NCI-H446 treated with DMSO at 0.1 percent for 48 hours (cell line): Measurements from ENCODE around the gene NDUFA12.

ENCODE experiments used
- DNase-seq: peaks from one replicate; lab custom pipeline; 2025; lab: John Stamatoyannopoulos, UW

NDUFA12 gene

DNA sequence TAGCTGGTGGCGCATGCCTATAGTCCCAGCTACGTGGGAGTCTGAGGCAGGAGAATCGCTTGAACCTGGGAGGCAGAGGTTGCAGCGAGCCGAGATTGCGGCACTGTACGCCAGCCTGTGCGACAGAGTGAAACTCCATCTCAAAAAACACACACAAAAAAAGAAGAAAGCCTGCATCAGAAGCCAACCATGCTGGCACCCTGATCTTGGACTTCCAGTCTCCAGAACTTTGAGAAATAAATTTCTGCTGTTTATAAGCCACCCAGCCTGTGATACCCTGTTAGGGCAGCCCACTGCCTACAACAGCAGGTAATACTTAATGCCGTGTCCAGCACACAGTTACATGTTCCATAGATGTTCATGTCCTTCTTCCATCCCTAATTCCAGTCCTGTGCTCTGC is 62.7 kb downstream of the NDUFA12 start:
- DNase-seq = no peak

DNA sequence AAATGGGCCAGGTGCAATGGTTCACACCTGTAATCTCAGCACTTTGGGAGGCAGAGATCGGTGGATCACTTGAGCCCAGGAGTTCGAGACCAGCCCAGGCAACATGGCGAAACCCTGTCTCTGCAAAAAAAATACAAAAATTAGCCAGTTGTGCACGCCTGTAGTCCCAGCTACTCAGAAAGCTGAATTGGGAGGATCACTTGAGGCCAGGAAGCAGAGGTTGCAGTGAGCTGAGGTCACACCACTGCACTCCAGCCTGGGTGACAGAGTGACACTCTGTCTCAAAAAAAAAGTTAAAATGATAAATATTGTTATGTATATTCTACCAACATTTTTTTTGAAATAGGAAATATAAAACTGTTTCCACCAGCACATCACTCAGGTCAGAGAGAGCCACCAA is 64.9 kb downstream of the NDUFA12 start:
- no peak for DNase-seq

DNA sequence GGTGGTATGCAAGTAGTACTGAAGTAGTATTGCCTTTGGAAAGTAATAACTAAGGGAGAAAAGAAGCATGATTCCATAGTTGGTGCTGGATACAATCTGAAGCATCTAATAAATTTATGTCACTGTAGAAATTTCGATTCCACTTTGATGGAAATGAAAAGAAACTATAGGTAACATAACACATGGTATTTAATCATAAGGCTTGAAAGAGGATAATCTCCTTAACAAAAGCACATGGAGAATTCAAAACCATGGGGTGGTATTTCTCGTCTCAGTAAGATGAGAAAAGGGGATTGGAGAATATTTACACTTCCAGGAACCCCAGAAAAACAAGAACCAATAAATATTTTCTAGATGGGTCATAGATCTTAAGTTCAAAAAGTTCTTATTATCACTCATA is 72.7 kb downstream of the NDUFA12 start:
- DNase-seq = no peak

DNA sequence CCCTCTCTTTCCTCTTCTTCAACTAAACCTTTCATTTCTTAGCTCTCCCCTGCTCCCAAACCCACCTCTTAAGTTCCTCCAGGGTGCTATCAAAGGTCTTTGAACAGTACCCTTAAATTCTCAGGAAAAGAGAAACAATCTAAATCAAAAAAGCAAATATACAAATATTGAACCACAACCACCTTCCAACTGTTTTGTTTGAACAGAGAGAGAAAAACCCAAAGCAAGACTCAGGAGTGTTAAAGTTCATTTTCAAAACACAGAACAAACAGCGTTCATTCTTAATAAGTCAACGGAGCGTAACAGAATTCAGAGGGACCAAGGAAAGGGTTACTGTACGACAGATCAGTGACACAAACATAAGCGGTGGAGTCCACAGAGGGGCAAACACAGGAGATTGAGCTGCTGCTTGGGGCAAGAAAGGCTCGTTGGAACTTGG is 73.3 kb downstream of the NDUFA12 start:
- DNase-seq = no peak

DNA sequence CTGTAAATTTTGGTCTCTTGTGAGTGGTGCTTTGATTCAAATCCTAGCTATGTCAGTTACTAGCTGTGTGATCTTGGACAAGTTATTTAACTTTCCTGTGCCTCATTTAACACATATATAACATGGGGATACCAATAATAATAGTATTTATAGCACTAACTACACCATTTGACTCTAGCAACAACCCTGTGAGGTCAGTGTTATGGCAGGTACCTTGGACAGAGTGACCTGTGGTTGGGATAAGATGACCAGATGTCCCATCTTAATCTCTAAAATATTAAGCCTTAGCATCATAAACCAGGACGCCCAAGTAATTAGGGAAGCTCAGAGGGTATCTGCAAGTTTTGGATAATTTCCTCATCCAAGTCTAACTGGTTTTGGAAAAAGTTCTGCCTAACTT is 73.7 kb downstream of the NDUFA12 start:
- DNase-seq = no peak

DNA sequence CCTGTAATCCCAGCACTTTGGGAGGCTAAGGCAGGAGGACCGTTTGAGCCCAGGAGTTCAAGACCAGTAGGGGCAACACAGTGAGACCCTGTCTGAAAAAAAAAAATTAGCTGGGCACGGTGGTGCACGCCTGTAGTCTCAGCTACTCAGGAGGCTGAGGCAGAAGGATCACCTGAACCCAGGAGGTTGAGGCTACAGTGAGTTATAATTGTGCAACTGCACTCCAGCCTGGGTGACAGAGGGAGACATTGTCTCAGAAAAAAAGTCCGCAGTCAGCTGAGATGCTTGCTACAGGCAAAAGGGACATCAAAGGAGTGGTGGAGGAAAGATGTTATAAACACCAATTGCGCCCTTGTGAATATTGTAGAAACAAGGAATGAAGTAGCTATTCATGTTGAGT is 77.8 kb downstream of the NDUFA12 start:
- DNase-seq = no peak

DNA sequence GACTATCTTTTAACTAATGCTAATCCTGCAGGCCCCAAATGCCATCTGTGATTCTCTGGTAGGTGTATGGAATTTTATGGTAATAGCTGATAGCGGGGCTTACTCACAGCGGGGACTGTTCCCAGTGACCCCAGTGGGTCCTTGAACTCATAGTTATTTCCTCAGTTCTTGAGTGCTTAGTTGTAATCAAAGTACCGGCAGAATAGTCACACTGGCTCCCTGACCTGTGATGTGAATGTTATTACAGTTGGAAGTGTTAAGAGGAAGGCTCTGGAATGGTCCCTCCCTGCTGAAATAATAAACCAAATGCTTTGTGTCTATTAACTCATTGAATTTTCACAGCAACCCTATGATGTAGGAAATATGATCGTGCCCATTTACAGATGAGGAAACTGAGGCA is 78.3 kb downstream of the NDUFA12 start:
- DNase-seq = no peak

DNA sequence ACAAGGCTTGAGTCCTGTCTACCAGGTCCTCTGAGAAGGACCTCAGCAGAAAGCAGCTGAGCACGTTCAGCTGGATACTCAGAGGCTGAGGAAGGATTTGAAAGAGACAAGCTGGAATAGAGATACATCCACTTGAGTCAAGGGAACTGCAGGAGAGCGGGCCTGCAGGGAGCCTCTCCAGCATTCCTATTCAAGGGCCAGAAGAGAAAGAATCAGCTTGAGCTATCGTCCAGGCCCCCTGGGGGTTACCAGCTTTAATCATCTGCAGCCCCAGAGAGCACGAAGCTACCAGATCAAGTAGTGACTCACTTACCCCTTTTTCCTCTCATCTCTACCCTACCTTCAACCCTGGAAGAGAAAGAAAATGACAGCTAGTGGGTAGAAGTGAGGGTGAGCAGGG is 80.9 kb downstream of the NDUFA12 start:
- no peak for DNase-seq
